ENCODE data around the gene FGF11.

Gene FGF11

DNA sequence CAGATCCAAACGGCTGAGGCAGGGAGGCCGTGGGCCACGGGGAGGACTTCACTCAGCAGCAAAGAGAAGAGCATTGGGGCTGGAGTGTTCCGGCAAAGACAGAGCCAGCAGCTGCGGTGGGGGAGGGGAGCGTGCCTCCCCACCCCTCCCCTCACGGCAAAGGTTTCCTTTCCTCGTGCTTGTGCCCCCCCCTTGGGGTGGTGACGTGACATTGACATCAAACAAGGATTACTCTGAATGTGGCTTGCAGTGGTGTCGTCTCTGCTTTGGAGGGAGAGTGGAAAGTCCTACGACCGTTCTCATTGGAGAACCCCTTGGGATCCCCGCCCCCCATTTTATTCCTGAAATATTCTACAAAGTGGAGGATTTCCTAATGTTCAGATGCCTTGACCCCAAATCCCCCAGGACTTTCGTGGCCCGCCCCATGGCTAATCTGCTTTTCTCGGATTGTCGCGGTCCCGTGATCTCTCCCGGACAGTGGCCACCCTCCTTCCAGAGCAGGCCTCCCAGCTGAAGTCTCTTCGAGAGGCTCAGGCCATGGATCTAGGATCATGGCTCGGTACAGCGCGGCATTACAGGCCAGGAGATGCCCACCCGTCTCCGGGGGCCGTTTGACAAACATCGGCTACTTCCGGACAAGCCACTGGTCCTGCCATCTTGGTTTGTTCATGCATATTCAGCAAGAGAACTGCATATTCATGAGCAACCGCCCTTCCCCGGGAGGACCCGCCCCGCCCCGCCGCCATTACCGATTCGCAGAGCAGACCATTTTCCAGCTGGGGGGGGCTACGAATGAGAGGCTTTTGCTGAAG lies 44.1 kb downstream of the FGF11 start:
- H3K4me1 ChIP-seq (ENCODE audit: control insufficient read depth in 1 of 2, insufficient read depth in 1 of 2, low read depth in 1 of 2, low read length in 1 of 2), result peaks cover 37 to 38% of the 10 kb centered on the region in 2 experiments
- TF ChIP-seq, protein P1, sequence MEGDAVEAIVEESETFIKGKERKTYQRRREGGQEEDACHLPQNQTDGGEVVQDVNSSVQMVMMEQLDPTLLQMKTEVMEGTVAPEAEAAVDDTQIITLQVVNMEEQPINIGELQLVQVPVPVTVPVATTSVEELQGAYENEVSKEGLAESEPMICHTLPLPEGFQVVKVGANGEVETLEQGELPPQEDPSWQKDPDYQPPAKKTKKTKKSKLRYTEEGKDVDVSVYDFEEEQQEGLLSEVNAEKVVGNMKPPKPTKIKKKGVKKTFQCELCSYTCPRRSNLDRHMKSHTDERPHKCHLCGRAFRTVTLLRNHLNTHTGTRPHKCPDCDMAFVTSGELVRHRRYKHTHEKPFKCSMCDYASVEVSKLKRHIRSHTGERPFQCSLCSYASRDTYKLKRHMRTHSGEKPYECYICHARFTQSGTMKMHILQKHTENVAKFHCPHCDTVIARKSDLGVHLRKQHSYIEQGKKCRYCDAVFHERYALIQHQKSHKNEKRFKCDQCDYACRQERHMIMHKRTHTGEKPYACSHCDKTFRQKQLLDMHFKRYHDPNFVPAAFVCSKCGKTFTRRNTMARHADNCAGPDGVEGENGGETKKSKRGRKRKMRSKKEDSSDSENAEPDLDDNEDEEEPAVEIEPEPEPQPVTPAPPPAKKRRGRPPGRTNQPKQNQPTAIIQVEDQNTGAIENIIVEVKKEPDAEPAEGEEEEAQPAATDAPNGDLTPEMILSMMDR (IDR thresholded peaks at IDR 0.05), result no peak

GRCh38 chr17:7484067-7484918 lies 45.0 kb downstream of the FGF11 start, which contains the start of gene POLR2A:
POLR2A (plus strand) TSS chr17:7484366.
- Histone ChIP-seq H3K4me3 (ENCODE audit: low read depth in 1 of 2, low read length in 1 of 2) (peak within 1 kb of the TSS; percentile 70 to 89), H3K36me3 (no peaks in the 10 kb centered on the region), H3K4me1 (ENCODE audit: control insufficient read depth in 1 of 2, insufficient read depth in 1 of 2, low read depth in 1 of 2, low read length in 1 of 2) (peaks cover 30 to 40% of the 10 kb centered on the region in 2 experiments), H3K27ac (peak within 1 kb of the TSS; percentile 99), H3K9me3 (no peaks in the 10 kb centered on the region), H3K27me3 (no peaks in the 10 kb centered on the region)
- TF ChIP-seq, protein P1 (IDR thresholded peaks at IDR 0.05), result no peak

More for the DNA sequence above, 44.1 kb downstream of the FGF11 start:
- H3K36me3 ChIP-seq, result no peaks in the 10 kb centered on the region
- H3K27me3 ChIP-seq, result no peaks in the 10 kb centered on the region
- no peaks in the 10 kb centered on the region for H3K9me3 ChIP-seq
- H3K4me3 ChIP-seq (ENCODE audit: low read depth in 1 of 2, low read length in 1 of 2), result peak overlapping the region; percentile 70 to 89
- peak overlapping the region; percentile 99 for H3K27ac ChIP-seq

DNA sequence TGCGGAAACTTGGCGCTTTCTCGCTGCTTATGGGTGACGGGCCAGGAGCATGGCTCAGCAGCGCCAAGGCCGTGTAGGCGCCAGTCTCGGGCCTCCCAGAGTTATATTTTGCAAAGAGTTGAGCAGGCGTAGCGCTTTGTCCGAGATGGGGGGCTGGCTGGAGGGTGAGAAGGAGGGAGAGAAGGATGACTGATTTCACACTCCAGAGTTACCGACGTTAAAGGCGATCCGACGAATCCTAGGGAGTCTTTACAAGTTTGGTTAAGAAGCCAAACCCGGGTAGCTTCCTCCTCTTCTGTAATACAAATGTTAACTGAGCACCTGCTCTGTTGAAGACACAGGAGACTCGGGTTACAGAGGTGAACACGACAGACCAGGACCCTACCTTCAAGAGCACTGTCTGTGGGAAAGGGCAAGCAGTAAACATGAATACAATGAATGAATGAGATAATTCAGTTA lies 45.6 kb downstream of the FGF11 start:
- Histone ChIP-seq H3K9me3 (no peaks in the 10 kb centered on the region), H3K27me3 (no peaks in the 10 kb centered on the region), H3K4me1 (ENCODE audit: control insufficient read depth in 1 of 2, insufficient read depth in 1 of 2, low read depth in 1 of 2, low read length in 1 of 2) (peaks cover 27 to 37% of the 10 kb centered on the region in 2 experiments), H3K36me3 (no peaks in the 10 kb centered on the region), H3K27ac (peak overlapping the region; percentile 99), H3K4me3 (ENCODE audit: low read depth in 1 of 2, low read length in 1 of 2) (peak overlapping the region; percentile 70 to 89)
- TF ChIP-seq, protein P1 (IDR thresholded peaks at IDR 0.05), result no peak

GRCh38 chr17:7486181-7486580 lies 46.9 kb downstream of the FGF11 start:
- Histone ChIP-seq H3K36me3 (no peaks in the 10 kb centered on the region), H3K4me1 (ENCODE audit: control insufficient read depth in 1 of 2, insufficient read depth in 1 of 2, low read depth in 1 of 2, low read length in 1 of 2) (peaks cover 24 to 34% of the 10 kb centered on the region in 2 experiments), H3K27me3 (no peaks in the 10 kb centered on the region), H3K9me3 (no peaks in the 10 kb centered on the region), H3K27ac (no peak overlapping the region), H3K4me3 (ENCODE audit: low read depth in 1 of 2, low read length in 1 of 2) (no peak overlapping the region)
- TF ChIP-seq, protein P1 (IDR thresholded peaks at IDR 0.05), result no peak

GRCh38 chr17:7490144-7490543 lies 50.8 kb downstream of the FGF11 start:
- Histone ChIP-seq H3K9me3 (no peaks in the 10 kb centered on the region), H3K4me3 (ENCODE audit: low read depth in 1 of 2, low read length in 1 of 2) (no peak overlapping the region), H3K36me3 (peaks cover under 1% of the 10 kb centered on the region), H3K27me3 (no peaks in the 10 kb centered on the region), H3K4me1 (ENCODE audit: control insufficient read depth in 1 of 2, insufficient read depth in 1 of 2, low read depth in 1 of 2, low read length in 1 of 2) (peaks cover 14 to 23% of the 10 kb centered on the region in 2 experiments), H3K27ac (no peak overlapping the region)
- TF ChIP-seq, protein P1 (IDR thresholded peaks at IDR 0.05), result no peak
